ENCODE measurements around the gene TBC1D2B. TPM values are rescaled to one million over a fixed set of nuclear protein-coding genes. Genes with fewer than 3 reads are reported as not detected.

The TBC1D2B gene
- total and polyA plus RNA-seq, 11 donors, result 5.1 to 45.2 (median 10.1) TPM

DNA sequence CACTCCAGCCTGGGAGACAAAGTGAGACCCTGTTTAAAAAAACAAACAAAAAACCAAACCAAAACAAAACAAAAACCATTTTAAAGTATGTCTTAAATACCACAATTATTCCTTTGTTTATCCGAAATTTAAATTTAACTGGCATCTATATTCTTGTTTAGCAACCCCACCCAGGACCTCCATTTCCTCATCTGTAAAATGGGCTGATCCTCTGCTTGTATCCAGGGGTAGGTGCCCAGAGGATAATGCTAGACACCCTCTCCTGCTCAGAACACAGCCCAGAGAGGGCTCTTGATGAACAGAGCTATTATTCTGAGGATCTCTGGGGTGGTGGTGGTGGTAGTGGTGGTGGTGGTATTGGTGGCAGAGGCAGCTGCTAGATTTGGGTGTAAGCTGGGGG lies 24.7 kb upstream of the TBC1D2B start:
- H3K4me1 ChIP-seq, result peaks cover 0 to 37% (median 0%) of the 10 kb centered on the region in 12 donors
- intact Hi-C loops (cut with DNase I), result loop anchor here in 1 of 10 donors (10.0 kb wide), 1 partner anchor 97 kb away; no protein-coding TSS in a partner anchor
- WGBS, 4 donors, result 85 to 90% (median 86%) methylated on average over 1 of the region's 1 CpG
- ATAC-seq (no peak), DNase-seq (no peak)
- no peak for TF ChIP-seq POLR2A (IDR thresholded peaks at IDR 0.05)
- TF ChIP-seq, protein P1, sequence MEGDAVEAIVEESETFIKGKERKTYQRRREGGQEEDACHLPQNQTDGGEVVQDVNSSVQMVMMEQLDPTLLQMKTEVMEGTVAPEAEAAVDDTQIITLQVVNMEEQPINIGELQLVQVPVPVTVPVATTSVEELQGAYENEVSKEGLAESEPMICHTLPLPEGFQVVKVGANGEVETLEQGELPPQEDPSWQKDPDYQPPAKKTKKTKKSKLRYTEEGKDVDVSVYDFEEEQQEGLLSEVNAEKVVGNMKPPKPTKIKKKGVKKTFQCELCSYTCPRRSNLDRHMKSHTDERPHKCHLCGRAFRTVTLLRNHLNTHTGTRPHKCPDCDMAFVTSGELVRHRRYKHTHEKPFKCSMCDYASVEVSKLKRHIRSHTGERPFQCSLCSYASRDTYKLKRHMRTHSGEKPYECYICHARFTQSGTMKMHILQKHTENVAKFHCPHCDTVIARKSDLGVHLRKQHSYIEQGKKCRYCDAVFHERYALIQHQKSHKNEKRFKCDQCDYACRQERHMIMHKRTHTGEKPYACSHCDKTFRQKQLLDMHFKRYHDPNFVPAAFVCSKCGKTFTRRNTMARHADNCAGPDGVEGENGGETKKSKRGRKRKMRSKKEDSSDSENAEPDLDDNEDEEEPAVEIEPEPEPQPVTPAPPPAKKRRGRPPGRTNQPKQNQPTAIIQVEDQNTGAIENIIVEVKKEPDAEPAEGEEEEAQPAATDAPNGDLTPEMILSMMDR (IDR thresholded peaks at IDR 0.05), result no peak
- no peaks in the 10 kb centered on the region for H3K36me3 ChIP-seq
- no peak overlapping the region for H3K27ac ChIP-seq
- no peak overlapping the region for H3K4me3 ChIP-seq
- no peaks in the 10 kb centered on the region for H3K27me3 ChIP-seq
- no peaks in the 10 kb centered on the region for H3K9me3 ChIP-seq

DNA sequence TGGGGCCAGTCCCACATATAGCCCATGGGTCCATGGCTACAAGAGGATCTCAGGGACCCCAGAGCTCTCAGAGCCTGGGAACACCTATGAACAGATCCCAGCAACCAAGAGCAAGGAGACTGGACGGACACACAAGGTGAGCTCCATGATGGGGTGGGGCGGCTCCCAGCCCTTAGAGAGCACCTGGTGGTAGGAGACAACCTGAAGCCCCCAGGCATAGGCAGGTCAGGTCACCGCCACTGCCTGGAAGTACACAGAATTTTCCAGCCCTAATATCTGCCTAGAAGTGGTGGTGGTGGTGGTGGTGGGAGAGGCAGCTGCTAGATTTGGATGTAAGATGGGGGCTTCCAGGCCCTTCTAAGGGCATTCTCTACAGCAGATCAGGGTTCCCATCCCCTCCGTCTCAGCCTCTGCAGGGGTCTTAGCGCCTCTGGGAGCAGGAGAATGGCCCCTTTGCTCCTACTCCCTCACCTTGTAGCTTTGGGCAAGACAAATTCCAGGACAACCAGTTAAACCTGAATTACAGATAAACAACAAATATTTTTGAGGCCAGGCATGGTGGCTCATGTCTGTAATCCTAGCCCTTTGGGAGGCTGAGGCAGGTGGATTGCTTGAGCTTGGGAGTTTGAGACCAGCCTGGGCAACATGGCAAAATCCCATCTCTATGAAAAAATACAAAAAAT lies 24.1 kb upstream of the TBC1D2B start:
- TF ChIP-seq POLR2A (IDR thresholded peaks at IDR 0.05), result no peak
- TF ChIP-seq, protein P1 (IDR thresholded peaks at IDR 0.05), result no peak
- Histone ChIP-seq H3K9me3 (no peaks in the 10 kb centered on the region), H3K27ac (no peak overlapping the region), H3K4me3 (no peak overlapping the region), H3K36me3 (no peaks in the 10 kb centered on the region), H3K27me3 (no peaks in the 10 kb centered on the region), H3K4me1 (peaks cover 0 to 37% (median 0%) of the 10 kb centered on the region in 12 donors)
- intact Hi-C loops (cut with DNase I), result loop anchor here in 1 of 10 donors (10.0 kb wide), 1 partner anchor 97 kb away; no protein-coding TSS in a partner anchor
- ATAC-seq, result peak in 1 of 4 donors; percentile 33
- DNase-seq, result no peak
- WGBS, 4 donors, result 94 to 100% (median 98%) methylated on average over 5 of the region's 5 CpGs

DNA sequence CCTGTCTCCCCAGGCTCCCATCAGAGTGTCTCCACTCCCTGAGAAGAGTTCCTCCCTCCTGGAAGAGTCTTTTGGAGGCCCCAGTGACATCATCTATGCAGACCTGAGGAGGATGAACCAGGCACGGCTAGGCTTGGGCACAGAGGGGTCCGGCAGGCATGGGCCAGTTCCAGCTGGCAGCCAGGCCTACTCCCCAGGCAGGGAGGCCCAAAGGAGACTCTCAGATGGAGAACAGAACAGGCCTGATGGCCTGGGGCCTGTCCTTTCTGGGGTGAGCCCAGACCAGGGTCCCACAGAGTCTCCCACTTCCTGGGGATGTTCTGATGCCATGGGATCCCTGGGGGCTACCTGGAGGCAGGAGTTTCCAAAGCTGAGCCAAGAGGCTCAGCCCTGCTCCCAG lies 23.4 kb upstream of the TBC1D2B start:
- ATAC-seq, result no peak
- DNase-seq, result no peak
- no peak overlapping the region for H3K27ac ChIP-seq
- peaks cover 0 to 32% (median 0%) of the 10 kb centered on the region in 12 donors for H3K4me1 ChIP-seq
- H3K27me3 ChIP-seq, result no peaks in the 10 kb centered on the region
- no peak for TF ChIP-seq POLR2A (IDR thresholded peaks at IDR 0.05)
- TF ChIP-seq, protein P1 (IDR thresholded peaks at IDR 0.05), result no peak
- WGBS, 4 donors, result 83 to 100% (median 90%) methylated on average over 2 of the region's 2 CpGs
- no peaks in the 10 kb centered on the region for H3K36me3 ChIP-seq
- intact Hi-C loops (cut with DNase I), result loop anchor here in 1 of 10 donors (10.0 kb wide), 1 partner anchor 96 kb away; no protein-coding TSS in a partner anchor
- no peak overlapping the region for H3K4me3 ChIP-seq
- no peaks in the 10 kb centered on the region for H3K9me3 ChIP-seq

DNA sequence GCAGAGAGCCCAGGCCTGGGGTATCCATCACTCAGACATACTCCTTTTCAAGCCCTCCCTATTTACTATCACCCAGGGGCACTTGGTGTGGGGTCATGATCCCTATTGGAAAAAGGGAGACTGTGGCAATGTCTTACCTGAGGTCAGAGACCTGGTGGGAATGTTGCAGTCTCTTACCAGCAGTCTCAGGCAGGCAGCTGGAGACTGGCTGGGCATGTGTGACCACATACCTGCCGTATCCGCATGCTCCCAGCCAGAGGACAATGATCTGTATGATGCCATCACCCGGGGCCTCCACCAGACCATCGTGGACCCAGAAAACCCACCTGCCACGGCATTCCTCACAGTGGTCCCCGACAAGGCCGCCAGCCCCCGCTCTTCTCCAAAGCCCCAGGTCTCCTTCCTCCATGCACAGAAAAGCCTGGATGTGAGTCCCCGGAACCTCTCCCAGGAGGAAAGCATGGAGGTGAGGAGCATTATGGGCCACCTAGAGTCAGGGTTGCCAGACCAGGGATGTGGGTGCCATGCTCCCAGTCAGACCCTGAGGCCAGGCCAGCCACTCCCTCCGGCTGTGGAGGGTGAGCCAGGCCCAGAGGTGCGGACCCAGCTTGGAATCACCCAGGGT lies 20.7 kb upstream of the TBC1D2B start:
- ATAC-seq (no peak), DNase-seq (peak in 1 of 5 donors; percentile 6)
- Histone ChIP-seq H3K36me3 (no peaks in the 10 kb centered on the region), H3K9me3 (no peaks in the 10 kb centered on the region), H3K4me3 (no peak overlapping the region), H3K4me1 (peaks cover 0 to 9% (median 6%) of the 10 kb centered on the region in 12 donors), H3K27me3 (no peaks in the 10 kb centered on the region), H3K27ac (no peak overlapping the region)
- WGBS, 4 donors, result 89 to 95% (median 93%) methylated on average over 10 to 11 of the region's 11 CpGs
- TF ChIP-seq, protein P1 (IDR thresholded peaks at IDR 0.05), result no peak
- TF ChIP-seq POLR2A (IDR thresholded peaks at IDR 0.05), result no peak
- intact Hi-C loops (cut with DNase I), result no loop called here

Measured in heart left ventricle (tissue), 16 donors.